Frontal cortex (tissue), 4 donors: ENCODE results near the gene DNAJA4. TPM values are rescaled to one million over a fixed set of nuclear protein-coding genes. Genes with fewer than 3 reads are reported as not detected.

Source experiments
- DNase-seq, 2 donors: peaks; one replicate each; pipeline ENCODE4 v3.0.0; 2012; ENCODE audit warnings: low spot score in 2 of 2
- FAIRE-seq: peaks from 2 replicates; lab custom pipeline; 2012; peaks lifted over from hg19 to GRCh38; lab: Jason Lieb, UNC
- total RNA-seq: library from RNA; depleted of rRNA; stranded (reverse); fragments of >200 nt; gene quantifications from one replicate; pipeline ENCODE4 v1.2.3, GENCODE V29; 2014
- donor health status: control.
- donor health status: control.
- donor health status: control.

DNAJA4 gene
- total RNA-seq, 1 donor from 2014 or later = 29.8 TPM

DNA sequence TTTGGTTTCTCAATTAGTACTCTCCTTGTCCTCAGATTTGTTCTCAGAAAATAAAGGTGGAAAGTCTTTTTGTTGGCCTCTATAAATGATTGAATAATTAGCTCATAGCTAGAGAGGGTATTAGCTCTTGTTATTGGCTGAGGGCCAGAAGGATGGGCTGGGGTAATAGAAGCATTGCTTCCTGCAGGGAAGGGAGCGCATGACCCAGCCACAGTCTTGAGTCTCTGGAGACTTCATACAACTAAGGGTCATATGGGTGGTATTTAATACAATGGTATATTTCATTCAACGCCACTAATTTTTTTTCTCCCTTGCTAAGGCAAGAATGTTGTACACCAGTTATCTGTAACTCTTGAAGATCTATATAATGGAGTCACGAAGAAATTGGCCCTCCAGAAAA, 8.4 kb downstream of the DNAJA4 start:
- FAIRE-seq (no peak), DNase-seq (no peak)

DNA sequence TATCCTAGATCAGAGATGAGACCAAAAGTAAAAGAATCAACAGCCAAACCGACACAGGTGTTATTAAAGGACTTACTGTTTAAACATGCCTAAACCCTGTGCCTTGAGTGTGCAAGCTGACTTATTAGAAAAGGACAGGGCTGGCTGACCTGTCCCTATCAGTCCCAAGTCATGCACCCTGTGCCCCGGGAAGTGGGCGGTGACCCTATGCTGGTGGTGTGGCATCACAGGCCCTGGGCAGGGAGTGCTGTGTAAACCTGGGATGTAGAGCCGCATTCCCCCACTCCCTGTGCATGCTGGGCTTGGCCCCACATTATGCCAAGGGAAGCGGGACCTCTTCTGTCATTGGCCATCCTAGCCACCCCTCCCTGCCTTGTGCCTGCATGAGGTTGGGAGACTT, 10.6 kb downstream of the DNAJA4 start:
- FAIRE-seq (no peak), DNase-seq (no peak)

DNA sequence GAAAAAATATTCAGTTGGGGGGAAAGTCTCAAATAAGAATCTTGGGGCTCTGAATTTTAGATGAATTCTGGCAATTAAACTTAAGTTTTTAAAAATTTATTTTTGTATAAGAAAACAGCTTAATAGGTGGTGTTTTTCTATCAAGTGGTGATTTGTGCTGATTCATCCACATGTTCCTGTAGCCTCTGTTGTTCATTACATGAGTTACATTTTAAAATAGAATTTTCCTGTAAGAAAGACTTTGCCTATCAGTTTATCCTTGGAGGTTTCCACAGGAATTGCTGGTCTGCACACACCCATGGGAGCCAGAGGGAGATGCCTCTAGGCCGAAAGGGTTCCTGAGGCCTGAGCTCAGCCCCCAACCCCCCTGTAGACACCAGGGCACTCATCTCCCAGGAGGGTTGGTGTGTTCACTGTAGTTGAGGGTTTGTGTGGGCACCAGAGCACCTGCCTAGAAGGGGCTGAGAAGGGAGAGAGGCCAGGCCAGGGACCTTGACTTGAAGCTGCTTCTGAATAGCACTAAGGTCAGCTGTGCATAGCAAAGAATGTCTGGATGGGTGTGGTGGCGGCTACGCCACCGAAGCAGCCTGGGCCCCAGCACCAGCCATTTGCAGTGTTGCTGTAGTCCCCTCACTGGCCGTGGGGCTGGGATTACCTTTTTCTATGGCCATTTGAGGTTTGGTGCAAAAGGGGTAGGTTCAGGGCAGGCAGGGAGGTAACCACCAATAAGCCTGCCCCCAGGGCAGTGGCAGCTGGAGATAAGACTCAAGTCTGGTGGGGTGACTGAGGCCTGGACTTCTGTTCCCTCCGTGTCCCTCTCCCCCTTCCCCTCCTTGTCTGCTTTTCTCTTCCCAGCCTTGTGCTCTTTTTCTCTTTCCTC, 11.9 kb downstream of the DNAJA4 start:
- FAIRE-seq (no peak), DNase-seq (no peak)

DNA sequence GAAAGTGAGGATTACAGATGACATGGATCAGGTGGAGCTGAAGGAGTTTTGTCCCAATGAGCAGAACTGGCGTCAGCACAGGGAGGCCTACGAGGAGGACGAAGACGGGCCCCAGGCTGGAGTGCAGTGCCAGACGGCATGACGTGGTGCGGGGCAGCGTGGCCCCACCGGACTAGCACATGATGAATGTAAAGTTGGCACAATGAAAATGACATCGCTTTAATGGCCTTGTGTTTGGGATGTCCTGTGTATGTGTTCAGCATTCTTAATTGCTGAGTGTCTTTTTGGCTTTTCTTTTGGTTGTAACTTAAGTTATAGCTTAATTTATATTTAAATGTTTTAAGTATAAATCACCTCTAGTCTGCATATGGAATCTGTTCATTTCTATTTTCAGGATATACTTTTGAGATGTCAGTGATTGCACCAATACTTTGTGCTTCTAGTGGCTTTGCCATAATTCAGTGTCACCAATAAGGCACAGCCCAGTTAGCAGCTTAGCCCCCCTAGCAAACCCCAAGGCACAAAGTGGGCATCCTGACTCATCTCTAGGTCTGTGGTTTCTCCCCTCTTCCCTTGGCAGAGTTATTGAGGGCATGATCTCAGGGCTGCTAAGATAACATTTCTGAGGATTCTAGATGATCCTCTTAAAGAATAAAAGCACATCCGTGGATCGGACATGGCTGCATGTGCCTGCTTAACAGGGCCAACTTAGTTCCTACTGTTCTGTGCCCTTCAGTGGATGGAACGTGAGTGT, 16.1 kb downstream of the DNAJA4 start:
- no peak for DNase-seq
- no peak for FAIRE-seq

DNA sequence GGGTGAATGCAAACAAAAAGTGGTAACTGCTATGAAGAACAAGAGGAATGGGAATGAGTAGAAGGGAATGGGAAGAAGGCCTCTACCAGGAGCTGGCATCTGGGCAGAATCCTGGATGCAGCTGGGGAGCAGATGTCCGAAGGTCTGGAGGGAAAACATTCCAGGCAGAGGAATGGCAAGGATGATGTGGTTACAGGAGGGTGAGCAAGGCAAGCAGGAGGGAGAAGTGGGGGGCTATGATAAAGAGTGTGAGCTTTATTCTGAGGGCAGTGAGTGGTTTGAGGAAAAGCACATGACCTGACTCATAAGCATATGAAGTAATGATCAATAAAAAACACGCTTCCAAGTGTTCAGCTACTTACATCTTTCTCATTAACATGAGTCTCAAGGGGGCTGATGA, 18.0 kb downstream of the DNAJA4 start:
- DNase-seq = no peak
- FAIRE-seq = no peak

DNA sequence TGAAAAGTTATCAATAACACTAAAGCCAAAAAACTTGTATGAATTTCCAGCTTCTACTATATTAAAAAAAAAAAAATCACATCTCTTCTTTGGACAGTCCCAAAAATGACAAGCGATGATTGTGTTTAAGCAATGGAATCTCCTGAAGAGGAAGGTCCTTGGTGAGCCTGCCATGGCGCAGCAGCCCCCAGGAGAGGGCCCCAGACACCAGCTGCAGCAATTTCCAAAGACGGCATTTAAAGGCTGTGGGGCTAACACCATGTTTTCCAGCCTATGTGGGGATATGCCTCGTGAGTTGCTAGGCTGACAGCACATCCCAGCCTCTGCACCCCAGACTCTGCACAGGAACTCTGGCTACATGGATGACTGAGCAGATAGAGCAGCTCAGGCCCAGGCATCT, 20.4 kb downstream of the DNAJA4 start:
- FAIRE-seq (no peak), DNase-seq (no peak)

DNA sequence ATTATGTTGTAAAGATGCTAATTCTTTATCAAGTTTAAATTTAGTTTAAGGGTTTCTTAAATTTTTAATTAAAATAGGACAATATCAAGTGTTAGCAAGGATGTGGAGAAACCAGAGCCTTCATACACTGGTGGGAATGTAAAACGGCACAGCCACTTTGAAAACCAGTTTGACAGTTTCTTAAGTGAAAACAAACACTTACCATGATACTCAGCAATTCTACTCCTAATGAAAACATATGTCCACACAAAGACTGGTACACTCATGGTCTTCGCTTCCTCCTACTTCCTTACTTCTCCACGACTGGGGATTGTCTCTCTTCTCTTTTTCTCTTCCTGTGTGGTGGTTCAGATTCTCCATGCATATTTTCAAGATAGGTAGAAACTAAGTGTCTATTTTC, 25.9 kb downstream of the DNAJA4 start:
- FAIRE-seq (no peak), DNase-seq (no peak)

DNA sequence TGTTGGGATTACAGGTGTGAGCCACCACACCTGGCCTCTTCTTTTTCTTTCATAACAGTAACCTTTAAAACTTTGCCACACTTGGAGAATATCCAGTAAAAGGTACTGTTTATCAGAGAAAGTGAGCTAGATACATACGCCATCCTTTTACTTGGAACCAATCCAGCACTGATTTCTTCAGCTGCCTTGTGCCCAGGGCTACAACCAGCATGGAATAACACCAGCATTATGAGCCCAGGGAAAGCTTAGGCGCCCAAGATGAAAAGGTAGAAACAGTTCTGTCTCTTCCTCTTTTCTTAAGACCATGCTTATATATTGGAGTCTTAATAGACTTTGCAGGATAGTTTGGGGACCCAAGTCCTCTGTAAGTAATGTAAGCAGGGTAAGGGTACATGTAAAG, 26.7 kb downstream of the DNAJA4 start:
- FAIRE-seq = no peak
- DNase-seq = no peak

DNA sequence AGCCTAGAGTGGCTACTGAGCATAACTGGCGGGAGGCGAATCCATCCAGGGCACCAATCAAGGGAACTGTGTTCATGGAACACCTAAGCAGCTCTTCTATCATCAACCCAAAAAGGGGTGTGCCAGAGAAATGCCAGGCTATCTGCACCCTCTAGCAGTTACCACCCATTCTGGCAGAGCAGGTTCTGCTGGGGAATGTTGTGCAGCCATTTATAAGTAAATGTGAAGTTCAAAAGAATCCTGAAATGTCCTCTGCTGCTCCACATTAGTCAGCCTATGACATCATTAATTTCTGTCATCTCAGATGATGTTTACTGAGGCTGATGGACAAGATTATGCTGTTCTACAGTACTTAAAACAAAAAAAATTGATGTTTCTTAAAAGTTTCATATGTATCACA, 27.3 kb downstream of the DNAJA4 start:
- FAIRE-seq (no peak), DNase-seq (no peak)

DNA sequence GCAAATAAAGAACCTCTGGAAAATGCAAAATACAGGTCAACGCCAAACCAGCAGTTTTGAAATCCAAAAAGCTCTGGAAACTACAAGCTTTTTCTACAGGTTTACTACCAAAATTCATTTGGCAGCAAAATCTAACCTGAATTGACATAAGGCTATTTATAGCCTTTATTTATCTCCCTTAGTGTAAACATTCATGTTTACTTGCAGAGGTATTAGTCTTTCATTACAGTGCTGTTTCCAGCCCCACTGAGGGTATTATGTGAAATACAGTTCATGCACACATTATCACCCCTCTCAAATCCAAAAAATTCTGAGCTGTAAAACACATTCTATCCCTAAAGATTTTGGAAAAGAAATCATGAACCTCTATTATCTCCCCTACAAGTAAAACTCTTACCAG, 27.9 kb downstream of the DNAJA4 start:
- DNase-seq = no peak
- FAIRE-seq = no peak

DNA sequence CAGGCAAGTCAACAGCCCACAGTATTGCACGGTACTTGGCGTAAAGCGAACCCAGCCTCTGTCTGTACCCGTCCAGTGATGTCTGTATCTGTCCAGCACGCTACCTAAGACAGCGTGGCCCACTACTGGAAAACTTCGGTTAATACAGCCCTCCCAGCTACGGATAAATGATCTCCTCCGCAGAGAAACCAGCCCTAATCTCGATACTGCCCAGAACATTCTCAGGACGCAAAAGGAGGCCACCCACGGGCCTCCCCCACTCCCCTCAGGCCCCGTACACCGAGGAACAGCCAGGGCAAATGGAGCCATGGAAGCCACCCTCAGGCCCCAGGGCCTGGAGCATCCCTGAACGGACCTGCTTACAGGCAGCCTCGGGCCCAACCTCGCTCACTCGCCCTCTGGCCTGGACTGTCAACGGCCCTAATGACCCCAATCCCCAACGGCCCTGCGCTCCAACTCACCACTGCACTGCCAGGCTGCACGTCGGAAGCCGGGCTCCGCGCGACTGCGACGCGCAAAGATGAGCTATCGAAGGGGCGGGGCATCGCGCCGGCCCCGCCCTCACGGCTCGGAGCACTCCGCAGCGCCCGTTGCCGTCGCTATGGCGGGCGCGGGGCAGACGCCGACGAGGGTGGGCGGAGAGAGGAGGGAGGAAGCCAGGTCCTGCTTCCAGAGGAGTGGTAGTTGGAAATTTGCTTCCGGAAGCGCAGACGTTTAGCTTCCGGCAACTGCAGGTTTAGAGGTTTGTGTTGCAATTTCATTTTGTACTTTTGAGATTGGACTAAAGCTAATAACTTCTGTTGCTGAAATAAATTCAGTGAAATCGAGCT, 35.0 kb downstream of the DNAJA4 start, which contains the start of gene SKIC8:
TSS of gene SKIC8 (minus strand) at position 509 of the 830 bp plus-strand sequence. CDS start 3,923 bp downstream, outside the sequence.
- FAIRE-seq (no peak), DNase-seq (peak; percentile 84 to 94)

DNA sequence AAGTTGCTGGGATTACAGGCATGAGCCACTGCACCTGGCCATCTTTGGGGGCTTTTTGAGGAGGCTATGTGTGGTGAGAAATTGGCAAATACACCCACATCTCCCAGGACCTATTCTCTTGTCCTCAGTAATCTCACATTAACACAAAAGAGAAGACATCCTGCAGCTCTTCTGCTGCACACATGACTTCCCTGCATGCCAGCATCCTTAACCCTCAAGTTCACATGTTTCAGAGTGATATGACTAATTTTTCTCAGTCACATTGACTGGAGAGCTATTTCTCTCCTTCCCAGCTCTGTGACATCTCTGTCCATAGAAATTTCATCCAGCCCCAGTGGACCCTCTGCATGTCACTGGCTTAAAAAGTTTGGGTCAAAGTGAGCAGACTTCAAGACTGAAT, 37.0 kb downstream of the DNAJA4 start:
- FAIRE-seq (no peak), DNase-seq (no peak)

DNA sequence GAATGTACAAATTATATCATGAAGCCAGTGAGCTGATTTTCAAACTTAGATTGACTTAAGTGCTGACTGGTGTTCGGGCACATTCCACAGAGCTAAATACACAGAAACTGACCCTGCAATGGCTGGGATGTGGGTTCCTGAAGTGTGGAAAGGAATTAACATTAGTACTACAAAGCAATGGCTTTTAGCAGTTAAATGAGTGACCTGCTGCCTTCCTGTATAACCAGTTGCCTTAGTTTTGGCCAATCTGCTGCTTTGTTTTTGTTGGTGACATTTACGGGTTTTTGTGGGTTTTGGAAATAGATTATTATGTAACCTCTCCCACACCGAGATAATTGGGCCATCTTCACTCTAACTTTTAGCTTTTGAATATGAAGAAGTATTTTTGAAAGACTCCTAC, 37.5 kb downstream of the DNAJA4 start:
- DNase-seq (no peak), FAIRE-seq (no peak)

DNA sequence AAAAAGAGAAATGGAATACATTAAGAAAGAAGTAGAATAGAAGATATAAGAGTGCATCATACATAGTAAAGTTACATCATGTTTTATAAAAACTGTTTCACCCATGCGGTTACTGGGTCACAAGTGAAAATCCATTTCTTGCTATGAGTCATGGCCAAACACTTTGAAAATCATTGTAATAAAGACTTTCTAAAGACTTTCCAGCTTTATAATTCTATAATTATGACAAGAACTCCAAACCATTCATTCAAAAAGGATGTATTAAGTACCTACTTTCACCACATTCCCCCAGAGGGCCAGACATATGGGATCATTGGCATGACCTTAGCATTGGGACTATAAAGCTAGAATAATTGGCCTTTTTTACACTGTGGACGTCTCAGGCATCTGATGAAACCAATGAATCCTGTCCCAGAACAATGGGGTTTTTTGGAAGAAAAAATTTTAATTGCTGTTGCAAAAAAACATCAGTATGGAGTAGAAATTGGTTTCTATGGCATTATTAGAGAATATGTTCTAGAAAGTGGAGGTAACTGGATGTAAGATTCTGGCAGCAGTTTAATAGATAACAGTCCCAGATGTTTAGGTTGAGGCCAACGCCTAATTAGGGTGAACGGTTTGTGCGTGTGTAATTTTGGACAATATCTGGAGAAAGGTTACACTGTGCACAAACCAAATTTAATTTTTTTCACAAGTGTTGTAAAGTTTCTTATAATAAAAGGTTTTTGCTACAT, 38.4 kb downstream of the DNAJA4 start:
- FAIRE-seq (no peak), DNase-seq (no peak)

DNA sequence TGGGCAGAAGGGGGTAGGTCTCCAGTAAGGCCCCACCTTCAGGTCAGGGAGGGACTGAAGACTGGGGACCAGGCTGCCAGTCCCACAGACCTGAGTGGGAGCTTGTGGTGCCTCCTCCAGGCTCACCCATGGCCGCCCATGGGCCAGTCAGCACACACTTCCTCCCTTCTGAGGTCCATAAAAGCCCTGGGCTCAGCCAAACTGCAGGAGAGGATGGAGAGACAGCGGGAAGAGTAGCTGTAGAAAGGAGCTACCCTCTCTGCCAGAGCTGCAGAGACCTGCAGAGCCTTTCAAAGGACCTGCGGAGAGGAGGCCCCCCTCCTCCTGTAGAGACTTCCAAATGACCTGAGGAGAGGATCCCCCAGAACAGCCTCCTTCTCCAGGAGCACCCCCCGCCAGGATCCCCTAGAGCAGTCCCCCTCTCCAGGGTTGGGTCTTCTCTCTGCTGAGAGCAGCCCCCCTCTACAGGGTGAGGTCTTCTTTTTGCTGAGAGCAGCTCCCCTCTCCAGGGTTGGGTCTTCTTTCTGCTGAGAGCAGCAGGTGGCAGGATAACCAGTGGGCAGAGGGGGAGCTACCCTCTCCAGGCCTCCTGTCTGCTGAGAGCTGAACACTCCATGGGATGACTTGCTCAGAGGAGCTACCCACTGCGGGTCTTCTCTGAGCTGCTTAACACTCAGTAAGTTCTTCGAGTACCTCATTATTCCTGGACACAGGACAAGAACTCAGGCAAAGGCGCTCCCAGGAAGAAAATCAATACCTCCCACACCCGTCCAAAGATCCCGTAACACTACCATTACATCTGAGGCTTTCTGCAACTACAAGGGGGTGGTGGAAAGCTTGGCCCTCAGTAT, 40.1 kb downstream of the DNAJA4 start:
- no peak for FAIRE-seq
- no peak for DNase-seq

DNA sequence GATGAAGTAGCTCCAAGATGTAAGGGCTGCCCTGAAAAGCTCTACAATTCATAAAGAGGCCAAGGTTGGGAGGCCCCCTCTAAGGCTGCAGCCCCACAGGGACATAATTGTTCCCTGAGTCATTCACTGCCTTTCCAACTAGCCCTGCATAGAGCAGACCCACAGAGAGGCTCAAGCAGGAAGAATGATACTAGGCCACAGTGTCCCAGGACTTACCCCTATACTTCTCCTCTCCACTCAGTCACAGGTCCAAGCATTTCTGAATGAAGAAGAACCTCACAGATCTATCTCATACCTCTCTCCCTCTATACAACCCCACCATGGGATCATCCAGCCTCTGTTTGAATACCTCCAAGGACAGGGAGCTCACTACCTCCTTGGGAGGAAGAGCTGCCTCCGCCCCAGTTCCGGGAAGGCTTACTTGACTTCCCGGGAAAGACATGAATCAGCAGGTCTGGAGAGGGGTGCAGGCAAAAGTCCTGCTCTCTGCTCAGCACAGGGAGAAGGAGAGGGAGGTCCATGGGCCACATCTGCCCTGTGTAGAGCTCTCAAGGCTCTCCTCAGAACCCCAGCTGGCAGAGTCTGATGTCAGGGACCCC, 41.9 kb downstream of the DNAJA4 start:
- DNase-seq = no peak
- FAIRE-seq = no peak

DNA sequence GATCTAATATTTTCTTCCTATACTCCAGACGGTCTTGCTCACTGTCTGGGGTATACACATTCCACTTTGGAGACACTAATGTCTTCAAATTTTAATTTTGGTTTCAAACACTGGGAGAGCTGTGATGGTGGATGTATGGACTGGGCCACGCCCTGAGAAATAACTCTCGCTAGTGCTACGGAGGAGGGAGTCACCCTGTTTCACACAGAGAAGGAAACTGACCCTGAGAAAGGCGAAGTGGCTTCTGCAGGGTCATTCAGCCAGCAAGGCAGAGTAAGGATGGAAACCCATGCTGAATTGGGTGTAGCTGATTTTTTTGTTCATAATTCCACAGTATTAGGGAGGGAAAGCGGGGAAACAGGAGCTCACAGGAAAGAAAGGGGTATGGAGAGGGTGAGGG, 43.6 kb downstream of the DNAJA4 start:
- DNase-seq = no peak
- FAIRE-seq = no peak

DNA sequence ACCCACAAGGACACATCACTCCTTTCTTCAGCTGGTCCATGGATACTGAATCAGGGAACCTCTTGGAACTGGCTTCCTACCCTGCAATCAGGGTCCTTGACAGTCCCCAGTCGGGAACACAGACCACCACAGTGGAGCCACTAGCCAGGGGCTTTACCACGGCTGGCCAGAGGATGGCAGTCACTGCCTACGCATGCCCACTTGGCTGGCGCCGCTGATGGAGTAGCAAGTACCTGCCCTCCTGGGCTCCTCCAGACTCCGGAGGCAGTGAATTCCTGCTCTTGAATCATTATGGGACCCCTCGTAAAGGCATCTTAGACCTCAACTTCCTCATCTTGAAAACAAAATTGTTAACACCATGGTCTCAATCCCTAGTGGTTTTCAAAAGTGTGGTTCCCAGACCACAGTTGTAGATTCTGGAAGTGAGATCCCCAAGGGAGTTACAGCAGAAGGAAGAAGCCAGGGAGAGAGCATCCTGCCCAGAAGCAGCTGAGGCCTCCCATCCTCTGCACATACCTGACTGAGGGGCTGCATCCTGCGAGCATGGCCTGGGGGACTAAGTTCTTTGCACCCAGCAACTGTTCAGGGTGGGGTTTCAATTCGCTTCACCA, 44.2 kb downstream of the DNAJA4 start:
- FAIRE-seq = no peak

More for the DNA sequence above, 44.2 kb downstream of the DNAJA4 start:
- peak; percentile 49 to 77 for DNase-seq
